Lung (tissue), 12 donors: ENCODE measurements around the gene MALAT1. TPM values are rescaled to one million over a fixed set of nuclear protein-coding genes. Genes with fewer than 3 reads are reported as not detected.
A peak's percentile ranks its signal among the peaks of the same experiment; 100 is the strongest.
"Not testable (repeated sequence)": the region's sequence is repeated elsewhere in the genome, so short reads cannot be mapped to it uniquely, and the experiment has no call there.

Source experiments
- ATAC-seq: fragments of 200-7000 bp; cut with Tn5 transposase; one replicate; pipeline ENCODE4 v1.9.1; 2020; ENCODE audit warnings: moderate number of reproducible peaks; ENCODE audit not compliant: insufficient read depth, low FRiP score
- DNase-seq, 3 donors: peaks; one replicate each; pipeline ENCODE4 v3.0.0-alpha.2; 2013 to 2017
- H3K27ac ChIP-seq, 2 donors: one replicate each; pipeline ENCODE4 v1.5.1; 2013; ENCODE audit warnings: mild to moderate bottlenecking in 2 of 2, moderate library complexity in 2 of 2, control low read depth in 1 of 2, inconsistent platforms in 1 of 2, low read depth in 1 of 2, low read length in 1 of 2
- H3K27me3 ChIP-seq, 3 donors: one replicate each; pipeline ENCODE4 v1.5.1; 2013; ENCODE audit warnings: low read length in 2 of 3; ENCODE audit not compliant: control insufficient read depth in 3 of 3, insufficient read depth in 3 of 3
- H3K36me3 ChIP-seq, 4 donors: one replicate each; pipeline ENCODE4 v1.5.1; 2013; ENCODE audit warnings: low read length in 4 of 4, mild to moderate bottlenecking in 1 of 4, moderate library complexity in 1 of 4; ENCODE audit not compliant: control insufficient read depth in 4 of 4, insufficient read depth in 4 of 4
- H3K4me1 ChIP-seq, 5 donors: one replicate each; pipeline ENCODE4 v1.5.1; 2013; ENCODE audit warnings: low read length in 5 of 5, mild to moderate bottlenecking in 2 of 5, moderate library complexity in 1 of 5; ENCODE audit not compliant: control insufficient read depth in 5 of 5, insufficient read depth in 5 of 5
- H3K4me3 ChIP-seq: one replicate; pipeline ENCODE4 v1.5.1; 2013; ENCODE audit warnings: mild to moderate bottlenecking, control low read depth, moderate library complexity
- H3K9ac ChIP-seq, 2 donors: one replicate each; pipeline ENCODE4 v1.5.1; 2013; ENCODE audit warnings: low read length in 2 of 2, control low read depth in 1 of 2; ENCODE audit not compliant: insufficient read depth in 1 of 2
- H3K9me3 ChIP-seq, 4 donors: one replicate each; pipeline ENCODE4 v1.5.1; 2013; ENCODE audit warnings: low read length in 3 of 4, mild to moderate bottlenecking in 1 of 4, moderate library complexity in 1 of 4; ENCODE audit not compliant: control insufficient read depth in 4 of 4, insufficient read depth in 3 of 4
- WGBS, 2 donors: extraction: QIAGEN DNeasy Blood & Tissue Kit; methylation state at CpG; one replicate each; pipeline ENCODE4 v1.1.7; 2013; 5-methylcytosine and 5-hydroxymethylcytosine counted together
- polyA plus RNA-seq, 2 donors: library from polyadenylated mRNA; stranded (reverse); fragments of 200-250 nt; gene quantifications; one replicate each; pipeline ENCODE4 v1.2.1, GENCODE V29; 2013
- total RNA-seq, 2 donors: library from RNA; depleted of rRNA in 1 of 2; stranded (reverse); fragments of >200 nt in 1 of 2; gene quantifications; one replicate each; pipeline ENCODE4 v1.2.1, GENCODE V29; 2014 to 2021
- TF ChIP-seq, protein P1 (sequence below): IDR thresholded peaks from 2 replicates; pipeline ENCODE4 v1.5.1; 2012; ENCODE audit warnings: mild to moderate bottlenecking; ENCODE audit errors: control extremely low read depth, extremely low read depth
- donor health status: control.
- donor health status: control.
- donor health status: Bipolar disorder and iron deficiency.
- donor health status: healthy.
- donor health status: DM: yes; HTN: yes; CAD: no.

Gene MALAT1
- total and polyA plus RNA-seq, 4 donors: 125 to 48,332 (median 6,799) TPM

GRCh38 chr11:65516135-65516968 is 17.5 kb downstream of the MALAT1 start:
- Histone ChIP-seq H3K9me3 (no peaks in the 10 kb centered on the region), H3K4me3 (no peak overlapping the region), H3K27ac (no peak overlapping the region), H3K27me3 (no peaks in the 10 kb centered on the region), H3K4me1 (no peaks in the 10 kb centered on the region), H3K9ac (no peak overlapping the region), H3K36me3 (no peaks in the 10 kb centered on the region)
- TF ChIP-seq, protein P1, sequence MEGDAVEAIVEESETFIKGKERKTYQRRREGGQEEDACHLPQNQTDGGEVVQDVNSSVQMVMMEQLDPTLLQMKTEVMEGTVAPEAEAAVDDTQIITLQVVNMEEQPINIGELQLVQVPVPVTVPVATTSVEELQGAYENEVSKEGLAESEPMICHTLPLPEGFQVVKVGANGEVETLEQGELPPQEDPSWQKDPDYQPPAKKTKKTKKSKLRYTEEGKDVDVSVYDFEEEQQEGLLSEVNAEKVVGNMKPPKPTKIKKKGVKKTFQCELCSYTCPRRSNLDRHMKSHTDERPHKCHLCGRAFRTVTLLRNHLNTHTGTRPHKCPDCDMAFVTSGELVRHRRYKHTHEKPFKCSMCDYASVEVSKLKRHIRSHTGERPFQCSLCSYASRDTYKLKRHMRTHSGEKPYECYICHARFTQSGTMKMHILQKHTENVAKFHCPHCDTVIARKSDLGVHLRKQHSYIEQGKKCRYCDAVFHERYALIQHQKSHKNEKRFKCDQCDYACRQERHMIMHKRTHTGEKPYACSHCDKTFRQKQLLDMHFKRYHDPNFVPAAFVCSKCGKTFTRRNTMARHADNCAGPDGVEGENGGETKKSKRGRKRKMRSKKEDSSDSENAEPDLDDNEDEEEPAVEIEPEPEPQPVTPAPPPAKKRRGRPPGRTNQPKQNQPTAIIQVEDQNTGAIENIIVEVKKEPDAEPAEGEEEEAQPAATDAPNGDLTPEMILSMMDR: no peak
- ATAC-seq: no peak
- DNase-seq: no peak
- 70 to 73% methylated on average over 5 of the region's 5 CpGs for WGBS, 2 donors

- 95% methylated on average over 8 of the region's 8 CpGs for WGBS, 2 donors
- not testable (repeated sequence) for H3K27me3 ChIP-seq, ATAC-seq, DNase-seq, H3K4me1 ChIP-seq, H3K9me3 ChIP-seq, H3K9ac ChIP-seq, H3K36me3 ChIP-seq, H3K4me3 ChIP-seq, H3K27ac ChIP-seq
Measured at GRCh38 chr11:65518941-65519549, 20.2 kb downstream of the MALAT1 start.

- not testable (repeated sequence) for H3K27ac ChIP-seq, H3K9ac ChIP-seq, H3K4me3 ChIP-seq, H3K9me3 ChIP-seq, H3K36me3 ChIP-seq, ATAC-seq, H3K27me3 ChIP-seq
- peak in 1 of 3 donors; percentile 31 for DNase-seq
- H3K4me1 ChIP-seq: peaks cover 5 to 20% (median 10%) of the 10 kb centered on the region in 5 donors
- WGBS, 2 donors: 71 to 80% methylated on average over 20 of the region's 20 CpGs
Measured at GRCh38 chr11:65521777-65522521, 23.1 kb downstream of the MALAT1 start.

DNA sequence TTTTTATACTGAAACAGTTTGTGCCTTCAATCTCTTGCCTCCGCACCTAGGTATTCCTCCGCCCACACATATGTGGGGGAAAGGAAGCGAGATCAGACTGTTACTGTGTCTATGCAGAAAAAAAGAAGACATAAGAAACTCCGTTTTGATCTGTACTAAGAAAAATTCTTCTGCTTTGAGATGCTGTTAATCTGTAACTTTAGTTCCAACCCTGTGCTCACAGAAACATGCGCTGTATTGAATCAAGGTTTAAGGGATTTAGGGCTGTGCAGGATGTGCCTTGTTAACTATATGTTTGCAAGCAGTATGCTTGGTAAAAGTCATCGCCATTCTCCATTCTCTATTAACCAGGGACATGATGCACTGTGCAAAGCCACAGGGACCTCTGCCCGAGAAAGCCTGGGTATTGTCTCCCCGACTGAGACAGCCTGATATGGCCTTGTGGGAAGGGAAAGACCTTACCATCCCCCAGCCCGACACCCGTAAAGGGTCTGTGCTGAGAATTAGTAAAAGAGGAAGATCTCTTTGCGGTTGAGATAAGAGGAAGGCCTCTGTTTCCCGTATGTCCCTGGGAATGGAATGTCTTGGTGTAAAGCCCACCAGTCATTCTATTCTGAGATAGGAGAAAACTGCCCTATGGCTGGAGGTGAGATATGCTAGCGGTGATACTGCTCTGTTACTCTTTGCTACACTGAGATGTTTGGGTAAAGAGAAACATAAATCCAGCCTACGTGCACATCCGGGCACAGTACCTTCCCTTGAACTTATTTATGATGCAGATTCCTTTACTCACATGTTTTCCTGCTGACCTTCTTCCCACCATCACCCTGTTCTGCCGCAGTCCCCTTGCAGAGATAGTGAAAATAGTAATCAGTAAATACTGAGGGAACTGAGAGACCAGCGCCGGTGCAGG is 24.1 kb downstream of the MALAT1 start:
- DNase-seq: peak in 1 of 3 donors; percentile 29
- not testable (repeated sequence) for H3K36me3 ChIP-seq, H3K27me3 ChIP-seq

DNA sequence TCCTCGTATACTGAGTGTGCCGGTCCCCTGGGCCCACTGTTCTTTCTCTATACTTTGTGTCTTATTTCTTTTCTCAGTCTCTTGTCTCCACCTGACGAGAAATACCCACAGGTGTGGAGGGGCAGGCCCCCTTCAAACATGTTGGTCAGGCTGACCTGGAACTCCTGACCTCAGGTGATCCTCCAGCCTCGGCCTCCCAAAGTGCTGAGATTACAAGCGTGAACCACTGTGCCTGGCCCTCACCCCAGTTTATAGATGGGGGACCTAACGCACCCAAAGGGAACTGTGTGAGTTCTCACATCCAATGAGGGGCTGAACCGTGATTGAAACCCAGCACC is 24.8 kb downstream of the MALAT1 start:
- not testable (repeated sequence) for H3K27me3 ChIP-seq, H3K27ac ChIP-seq, H3K36me3 ChIP-seq, DNase-seq, H3K9me3 ChIP-seq, H3K9ac ChIP-seq, ATAC-seq, H3K4me3 ChIP-seq
- WGBS, 2 donors: 71 to 85% methylated on average over 7 of the region's 7 CpGs
- peaks cover 5 to 20% (median 10%) of the 10 kb centered on the region in 5 donors for H3K4me1 ChIP-seq

More for the DNA sequence above, 24.1 kb downstream of the MALAT1 start:
- ATAC-seq, H3K9ac ChIP-seq, H3K27ac ChIP-seq, H3K4me3 ChIP-seq, H3K9me3 ChIP-seq: not testable (repeated sequence)
- WGBS, 2 donors: 36 to 59% methylated on average over 18 of the region's 18 CpGs
- H3K4me1 ChIP-seq: peaks cover 5 to 20% (median 10%) of the 10 kb centered on the region in 5 donors
